NCI-H460 (cell line): ENCODE results near the gene RRAS. TPM values are rescaled to one million over a fixed set of nuclear protein-coding genes. Genes with fewer than 3 reads are reported as not detected.
A peak's percentile ranks its signal among the peaks of the same experiment; 100 is the strongest.

Experiments used
- DNase-seq: peaks from one replicate; pipeline ENCODE4 v3.0.0-alpha.2; 2016; ENCODE audit warnings: low read depth; ENCODE audit errors: extremely low read depth
- total RNA-seq: library from RNA; depleted of rRNA; stranded (reverse); fragments of >200 nt; shearing (Covaris generic); gene quantifications from 2 replicates; pipeline ENCODE4 v1.2.3, GENCODE V29; 2014

Gene RRAS
- total RNA-seq, 1 experiment from 2014 or later = 17.2 TPM

DNA sequence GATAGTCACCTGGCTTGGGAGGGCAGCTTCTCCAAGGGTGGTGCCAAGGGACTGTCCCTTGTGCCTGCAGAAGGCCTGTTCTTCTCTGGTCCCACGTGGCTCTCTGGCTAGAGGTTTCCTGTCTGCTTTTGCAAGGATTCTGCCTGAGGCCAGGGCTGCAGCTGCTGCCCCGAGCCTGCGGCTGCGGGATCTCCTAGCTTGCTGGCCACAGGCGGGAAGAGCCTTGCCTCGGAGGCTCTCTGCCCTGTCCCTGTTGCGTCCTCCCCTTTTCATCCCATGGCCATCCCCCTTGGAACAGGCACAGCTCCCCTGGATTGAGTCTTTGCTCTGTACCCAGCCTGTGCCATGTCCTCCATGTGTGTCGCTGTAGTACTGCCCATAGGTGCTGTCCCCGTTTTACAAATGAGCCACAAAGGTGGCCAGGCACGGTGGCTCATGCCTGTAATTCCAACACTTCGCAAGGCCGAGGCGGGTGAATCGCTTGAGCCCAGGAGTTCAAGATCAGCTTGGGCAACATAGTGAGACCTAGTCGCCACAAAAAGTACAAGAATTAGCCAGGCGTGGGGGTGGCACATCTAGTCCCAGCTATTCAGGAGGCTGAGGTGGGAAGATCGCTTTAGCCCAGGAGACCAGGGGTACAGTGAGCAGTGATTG is 16.6 kb upstream of the RRAS start:
- DNase-seq = no peak

GRCh38 chr19:49655570-49656455 is 15.9 kb upstream of the RRAS start:
- no peak for DNase-seq

DNA sequence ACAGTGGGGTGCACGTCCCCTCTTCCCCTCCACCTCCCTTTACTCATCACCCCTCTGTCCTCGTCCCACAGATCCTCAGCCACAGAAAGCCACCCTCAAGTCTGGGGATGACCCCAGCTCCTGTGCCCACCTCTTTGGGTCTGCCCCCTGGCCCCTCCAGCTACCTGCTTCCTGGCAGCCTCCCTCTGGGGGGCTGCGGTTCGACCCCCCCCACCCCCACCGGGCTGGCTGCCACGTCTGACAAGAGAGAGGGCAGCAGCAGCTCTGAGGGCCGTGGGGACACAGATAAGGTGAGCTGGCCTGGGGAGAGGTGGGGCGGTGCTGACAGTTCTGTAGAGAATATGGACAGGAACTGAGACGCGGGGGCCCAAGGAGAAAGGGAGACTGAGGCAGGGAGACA is 14.6 kb upstream of the RRAS start:
- no peak for DNase-seq

DNA sequence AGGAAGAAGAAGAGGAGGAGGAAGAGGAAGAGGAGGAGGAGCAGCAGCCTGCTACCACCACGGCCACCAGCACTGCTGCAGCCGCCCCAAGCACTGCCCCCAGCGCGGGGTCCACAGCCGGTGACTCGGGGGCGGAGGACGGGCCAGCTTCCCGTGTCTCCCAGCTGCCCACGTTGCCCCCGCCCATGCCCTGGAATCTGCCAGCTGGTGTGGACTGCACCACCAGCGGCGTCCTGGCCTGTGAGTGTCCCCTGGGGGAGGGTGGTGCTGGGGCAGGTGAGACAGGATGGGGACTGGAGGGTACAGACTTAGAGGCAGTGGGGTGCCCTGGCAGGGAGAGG is 13.5 kb upstream of the RRAS start:
- DNase-seq = no peak

DNA sequence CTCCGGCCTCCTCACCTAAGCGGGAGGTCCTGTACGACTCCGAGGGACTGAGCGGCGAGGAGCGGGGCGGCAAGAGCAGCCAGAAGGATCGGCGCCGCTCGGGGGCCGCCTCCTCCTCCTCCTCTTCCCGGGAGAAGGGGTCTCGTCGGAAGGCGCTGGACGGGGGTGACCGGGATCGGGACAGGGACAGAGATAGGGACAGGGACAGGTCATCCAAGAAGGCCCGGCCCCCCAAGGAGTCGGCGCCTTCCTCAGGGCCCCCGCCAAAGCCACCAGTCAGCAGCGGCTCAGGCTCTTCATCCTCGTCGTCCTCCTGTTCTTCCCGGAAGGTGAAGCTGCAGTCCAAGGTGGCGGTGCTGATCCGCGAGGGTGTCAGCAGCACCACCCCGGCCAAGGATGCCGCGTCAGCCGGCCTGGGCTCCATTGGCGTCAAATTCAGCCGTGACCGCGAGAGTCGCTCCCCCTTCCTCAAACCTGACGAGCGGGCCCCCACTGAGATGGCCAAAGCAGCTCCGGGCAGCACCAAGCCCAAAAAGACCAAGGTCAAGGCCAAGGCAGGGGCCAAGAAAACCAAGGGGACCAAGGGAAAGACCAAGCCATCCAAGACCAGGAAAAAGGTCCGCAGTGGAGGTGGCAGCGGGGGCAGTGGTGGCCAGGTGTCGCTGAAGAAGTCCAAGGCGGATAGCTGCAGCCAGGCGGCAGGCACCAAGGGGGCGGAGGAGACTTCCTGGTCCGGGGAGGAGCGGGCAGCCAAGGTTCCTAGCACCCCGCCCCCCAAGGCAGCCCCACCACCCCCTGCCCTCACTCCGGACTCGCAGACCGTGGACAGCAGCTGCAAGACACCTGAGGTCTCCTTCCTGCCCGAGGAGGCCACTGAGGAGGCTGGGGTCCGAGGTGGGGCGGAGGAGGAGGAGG is 12.9 kb upstream of the RRAS start:
- DNase-seq = no peak

GRCh38 chr19:49651820-49652550 is 12.0 kb upstream of the RRAS start:
- DNase-seq = no peak

DNA sequence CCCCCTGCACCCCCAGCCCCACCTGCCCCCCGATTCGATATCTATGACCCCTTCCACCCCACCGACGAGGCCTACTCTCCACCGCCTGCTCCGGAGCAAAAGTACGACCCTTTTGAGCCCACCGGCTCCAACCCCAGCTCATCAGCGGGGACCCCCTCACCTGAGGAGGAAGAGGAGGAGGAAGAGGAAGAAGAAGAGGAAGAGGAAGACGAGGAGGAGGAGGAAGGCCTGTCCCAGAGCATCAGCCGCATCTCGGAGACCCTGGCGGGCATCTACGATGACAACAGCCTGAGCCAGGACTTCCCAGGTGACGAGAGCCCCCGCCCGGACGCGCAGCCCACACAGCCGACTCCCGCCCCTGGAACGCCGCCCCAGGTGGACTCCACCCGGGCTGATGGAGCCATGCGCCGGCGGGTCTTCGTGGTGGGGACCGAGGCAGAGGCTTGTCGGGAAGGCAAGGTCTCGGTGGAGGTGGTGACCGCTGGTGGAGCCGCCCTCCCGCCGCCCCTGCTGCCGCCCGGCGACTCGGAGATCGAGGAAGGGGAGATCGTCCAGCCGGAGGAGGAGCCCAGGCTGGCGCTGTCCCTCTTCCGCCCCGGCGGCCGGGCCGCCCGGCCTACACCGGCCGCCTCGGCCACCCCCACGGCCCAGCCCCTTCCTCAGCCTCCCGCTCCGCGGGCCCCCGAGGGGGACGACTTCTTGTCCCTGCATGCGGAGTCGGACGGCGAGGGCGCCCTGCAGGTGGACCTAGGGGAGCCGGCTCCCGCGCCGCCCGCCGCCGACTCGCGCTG is 11.3 kb upstream of the RRAS start:
- DNase-seq = no peak

GRCh38 chr19:49646586-49646985 is 6.6 kb upstream of the RRAS start:
- no peak for DNase-seq

DNA sequence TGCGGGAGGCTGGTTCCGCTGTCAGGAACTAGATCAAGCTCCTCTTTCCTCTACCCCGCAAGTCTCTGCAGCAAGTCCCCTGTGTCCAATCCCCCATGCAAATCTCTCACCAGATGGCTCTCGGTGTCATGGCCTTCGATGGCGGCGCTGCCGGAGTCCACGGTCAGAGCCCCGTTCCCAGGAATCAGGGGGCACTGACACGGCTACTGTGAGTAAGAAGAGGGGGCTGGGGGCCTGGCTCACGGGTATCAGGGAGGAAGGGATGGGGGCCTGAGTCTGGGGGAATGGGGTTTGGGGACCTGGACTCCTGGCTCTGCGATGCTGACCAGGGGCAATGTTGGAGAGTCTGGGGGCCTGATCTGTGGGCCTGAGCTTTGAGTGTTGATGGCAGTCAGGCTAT is 6.1 kb upstream of the RRAS start:
- DNase-seq = no peak

GRCh38 chr19:49645592-49645991 is 5.6 kb upstream of the RRAS start:
- no peak for DNase-seq

DNA sequence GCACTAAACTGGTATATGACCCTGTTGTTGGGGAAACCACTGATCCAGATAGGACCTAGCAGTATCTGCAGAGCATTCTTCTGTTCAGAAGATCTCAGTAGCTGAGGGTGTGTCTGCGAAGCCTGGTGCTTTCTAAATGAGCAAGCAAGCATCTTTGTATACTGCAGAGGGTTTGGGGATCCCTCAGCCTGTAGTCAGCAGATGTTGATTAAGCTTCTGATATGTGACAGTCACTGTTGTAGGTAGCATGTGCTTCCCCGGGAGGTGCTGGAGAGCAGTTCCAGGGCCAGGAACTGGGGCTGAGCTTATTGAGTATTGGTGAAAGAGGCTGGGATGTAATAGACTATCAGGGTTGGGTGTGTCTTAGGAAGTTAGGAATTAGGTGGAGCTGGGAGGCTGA is 3.5 kb upstream of the RRAS start:
- no peak for DNase-seq

DNA sequence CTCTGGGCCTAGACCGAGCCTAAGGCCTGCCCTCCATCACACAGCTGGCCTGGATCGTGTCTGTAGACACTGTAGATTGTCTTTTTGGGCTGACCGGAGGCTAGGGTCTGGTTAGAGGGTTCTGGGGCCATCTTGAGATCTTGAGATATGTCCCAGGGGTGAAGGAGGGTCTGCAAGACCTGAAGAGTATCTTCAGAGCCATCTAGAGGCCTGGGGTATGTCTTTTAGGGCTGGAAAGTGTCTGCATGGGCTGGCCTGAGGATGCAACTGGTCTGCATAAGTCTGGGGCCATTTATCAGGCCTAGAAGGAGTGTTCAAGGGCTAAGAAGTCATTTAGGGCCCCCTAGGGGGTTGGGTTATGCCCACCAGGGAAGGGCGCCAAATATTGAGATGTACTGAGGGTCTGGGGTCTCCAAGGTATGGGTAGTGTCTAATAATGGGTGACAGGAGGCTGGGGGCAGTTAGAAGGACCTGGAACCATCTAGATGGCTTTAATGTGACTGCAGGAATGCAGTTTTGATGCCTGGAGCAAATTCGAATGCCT is 2.6 kb upstream of the RRAS start:
- DNase-seq = no peak

- peak; percentile 97 for DNase-seq
Observed at GRCh38 chr19:49641688-49642491, 1.9 kb upstream of the RRAS start, which contains the start of gene SCAF1. Gene SCAF1, plus strand, starts transcription at chr19:49642209. Its CDS starts 2,818 bp downstream, at chr19:49645027.

GRCh38 chr19:49639401-49640112 is 386 bp downstream of the RRAS start:
- DNase-seq = no peak

GRCh38 chr19:49637821-49638738 is 1.9 kb downstream of the RRAS start:
- DNase-seq = peak; percentile 77

- DNase-seq = no peak
Observed at GRCh38 chr19:49636233-49636932, 3.6 kb downstream of the RRAS start.
